NCI-H345 treated with DMSO at 0.1 percent for 48 hours (cell line): ENCODE data around the gene TIGD1.

Experiments
- DNase-seq: peaks from one replicate; lab custom pipeline; 2025; ENCODE audit not compliant: unreplicated experiment; lab: John Stamatoyannopoulos, UW

The TIGD1 gene

DNA sequence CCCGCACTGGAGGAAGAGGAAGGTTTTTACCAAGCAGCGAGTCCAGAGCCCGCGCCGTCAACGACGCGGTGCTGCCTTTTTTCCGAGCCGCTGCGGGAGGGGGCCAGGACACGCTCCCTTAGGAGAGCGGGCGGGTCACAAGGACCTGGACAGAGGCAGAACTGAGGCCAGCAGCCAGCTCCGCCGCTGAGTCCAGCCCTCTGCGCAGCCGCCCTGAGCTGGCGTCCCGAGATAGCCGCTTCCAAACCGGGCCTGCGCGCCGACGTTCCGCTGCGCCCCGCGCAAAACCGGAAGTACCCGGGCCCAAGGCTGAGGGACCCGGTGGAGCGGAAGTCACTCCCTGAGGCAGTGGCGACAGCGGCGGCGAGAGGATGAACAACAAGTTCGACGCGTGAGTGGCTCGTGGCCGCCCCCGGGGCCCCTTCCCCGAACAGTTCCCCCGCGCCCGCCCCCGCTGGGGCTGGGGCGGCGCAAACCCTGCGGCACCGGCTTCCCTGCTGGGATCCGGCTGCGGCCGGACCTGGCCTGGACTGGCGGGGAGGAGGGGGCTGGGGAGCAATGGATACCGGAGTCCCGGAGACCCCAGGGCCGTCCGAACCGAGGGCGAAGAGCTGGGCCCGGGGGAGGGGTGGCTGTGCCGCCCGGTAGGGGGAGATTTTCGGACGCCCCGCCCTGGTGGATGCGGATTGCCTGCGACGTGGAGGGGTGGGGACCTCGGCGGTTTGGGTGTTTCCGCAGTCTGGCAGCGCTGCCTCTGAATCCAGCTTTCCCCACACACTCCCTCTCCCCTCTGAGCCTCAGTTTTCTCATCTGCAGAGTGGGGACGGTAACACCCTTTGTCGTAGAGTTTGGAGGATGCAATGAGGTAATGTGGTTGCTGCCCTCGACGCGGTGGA is at the start of gene TIGD1, which contains the start of gene EIF4E2:
TSS of gene TIGD1 (minus strand) at position 204 of the 896 bp plus-strand sequence. CDS start 675 bp downstream, outside the sequence.
TSS of gene EIF4E2 (plus strand) at position 336 of the 896 bp plus-strand sequence. CDS start at position 372, 36 bp downstream.
- peak; percentile 80 for DNase-seq

DNA sequence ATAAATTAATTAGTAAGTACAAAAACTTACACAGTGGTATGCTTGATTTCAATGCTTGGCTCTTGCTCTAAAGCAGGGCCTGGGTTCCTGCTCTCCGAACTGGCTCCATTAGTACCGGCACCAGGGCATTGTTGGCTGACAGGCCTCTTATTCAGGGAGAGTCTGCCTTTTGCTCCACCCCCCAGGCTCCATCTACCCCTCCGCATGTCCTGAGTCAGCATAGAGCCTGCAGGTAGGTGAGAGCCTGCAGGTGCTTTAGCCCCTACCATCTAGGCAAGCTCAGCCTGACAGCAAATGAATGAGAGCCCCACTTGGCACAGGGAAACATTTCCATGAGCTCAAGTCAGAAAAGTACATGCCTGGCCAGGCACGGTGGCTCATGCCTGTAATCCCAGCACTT is 47.9 kb upstream of the TIGD1 start:
- no peak for DNase-seq

DNA sequence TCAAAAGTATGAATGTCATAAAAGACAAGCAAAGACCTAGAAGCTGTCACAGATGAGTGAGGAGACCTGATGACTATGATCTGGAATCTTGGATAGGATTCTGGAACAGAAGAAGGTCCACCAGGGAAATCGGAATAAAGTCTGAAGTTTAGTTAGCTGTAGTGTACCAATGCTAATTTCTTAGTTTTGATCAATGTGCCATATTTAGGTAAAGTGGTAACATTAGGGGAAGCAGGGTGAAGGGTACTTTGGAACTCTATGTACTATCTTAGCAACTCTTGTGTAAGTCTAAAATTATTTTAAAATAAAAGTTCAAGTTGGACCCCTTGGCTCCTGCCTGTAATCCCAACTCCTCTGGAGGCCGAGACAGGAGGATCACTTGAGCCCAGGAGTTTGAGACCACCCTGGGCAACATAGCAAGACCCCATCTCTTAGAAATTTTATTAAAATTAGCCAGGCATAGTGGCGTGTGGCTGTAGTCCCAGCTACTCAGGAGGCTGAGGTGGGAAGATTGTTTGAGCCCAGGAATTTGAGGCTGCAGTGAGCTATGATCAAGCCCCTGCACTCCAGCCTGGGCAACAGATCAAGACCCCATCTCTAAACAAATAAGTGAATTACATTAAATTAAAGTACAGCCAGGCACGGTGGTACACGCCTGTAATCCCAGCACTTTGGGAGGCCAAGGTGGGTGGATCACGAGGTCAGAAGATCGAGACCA is 47.2 kb upstream of the TIGD1 start:
- no peak for DNase-seq

DNA sequence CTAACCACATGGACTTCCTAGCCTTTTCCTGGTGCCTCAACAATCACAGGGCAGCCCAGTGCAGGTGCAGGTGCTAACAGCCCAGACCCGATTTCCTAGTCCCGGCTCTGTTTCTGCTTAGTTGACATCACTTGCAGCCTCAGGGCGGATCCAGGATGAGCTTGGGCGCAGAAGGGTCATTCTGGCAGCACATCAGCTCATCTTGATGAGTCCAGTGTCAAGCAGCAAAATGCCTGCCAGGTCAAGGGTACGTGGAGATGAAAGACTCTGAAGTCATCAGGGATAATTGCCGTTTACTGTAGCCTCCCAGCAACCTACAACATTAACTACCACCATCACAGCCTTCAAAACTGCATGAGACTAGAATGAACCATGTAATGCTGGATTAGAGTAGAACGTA is 43.6 kb upstream of the TIGD1 start:
- no peak for DNase-seq

DNA sequence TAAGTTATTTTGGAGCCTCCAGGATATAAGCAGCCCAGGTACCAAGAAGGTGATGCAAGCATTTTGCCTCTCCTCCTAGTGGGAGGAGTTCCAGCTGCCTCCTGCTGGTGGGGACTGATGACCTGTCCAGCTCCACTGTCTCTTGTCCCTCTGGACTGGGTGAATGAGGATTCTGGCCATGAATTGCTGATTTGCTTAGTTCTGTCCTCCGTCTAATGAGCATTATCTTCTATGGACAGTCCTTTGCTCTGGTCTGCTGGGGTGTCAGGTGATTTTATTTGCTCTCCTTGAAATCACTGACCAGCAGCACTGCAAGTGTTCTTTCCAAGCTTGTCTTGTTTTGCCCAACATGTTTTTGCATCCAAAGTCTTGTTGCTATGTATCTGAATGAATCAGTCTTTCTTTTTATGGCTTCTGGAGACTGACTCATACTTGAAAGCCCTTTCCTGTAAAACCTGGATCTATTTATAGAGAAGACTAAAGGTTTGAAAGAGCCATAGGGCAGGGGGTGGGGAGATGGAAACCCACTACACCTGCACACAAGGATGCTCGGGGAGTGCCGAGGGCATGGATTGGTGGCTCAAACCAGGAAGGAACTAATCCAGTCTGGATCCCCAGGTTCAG is 42.5 kb upstream of the TIGD1 start:
- DNase-seq: no peak

DNA sequence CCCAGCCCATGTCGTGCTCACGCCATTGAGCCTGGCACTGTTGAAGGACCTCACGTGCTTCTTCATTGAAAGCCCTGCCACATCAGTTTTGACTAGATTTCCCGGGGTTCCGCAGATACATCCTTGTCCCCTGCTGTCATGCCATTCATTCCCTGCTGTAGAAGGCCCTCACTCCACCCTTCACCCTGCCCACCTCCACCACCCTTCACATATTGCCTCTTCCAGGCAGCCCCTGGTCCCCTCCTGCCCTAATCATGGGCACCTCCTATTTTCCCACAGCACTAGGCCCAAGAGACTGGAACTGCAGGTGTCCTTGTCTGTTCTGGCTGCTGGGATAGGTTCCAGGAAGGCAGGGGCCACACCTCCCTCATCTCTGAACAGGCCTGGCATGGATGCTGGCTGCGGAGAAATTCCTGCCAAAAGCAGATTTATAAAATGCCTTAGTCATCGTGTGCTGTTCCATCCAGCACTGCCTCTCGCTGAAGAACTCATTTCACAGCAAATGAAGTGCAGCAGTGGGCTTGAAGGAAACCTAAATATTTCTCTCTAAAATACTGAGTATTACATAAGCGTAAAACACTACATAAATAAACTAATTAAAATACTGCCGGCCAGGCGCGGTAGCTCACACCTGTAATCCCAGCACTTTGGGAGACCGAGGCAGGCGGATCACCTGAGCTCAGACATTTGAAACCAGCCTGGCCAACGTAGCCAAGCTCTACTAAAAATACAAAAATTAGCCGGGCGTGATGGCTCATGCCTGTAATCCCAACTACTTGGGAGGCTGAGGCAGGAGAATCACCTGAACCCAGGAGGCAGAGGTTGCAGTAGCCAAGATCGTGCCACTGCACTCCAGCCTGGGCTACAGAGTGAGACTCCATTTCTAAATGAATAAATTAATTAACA is 38.6 kb upstream of the TIGD1 start:
- no peak for DNase-seq

DNA sequence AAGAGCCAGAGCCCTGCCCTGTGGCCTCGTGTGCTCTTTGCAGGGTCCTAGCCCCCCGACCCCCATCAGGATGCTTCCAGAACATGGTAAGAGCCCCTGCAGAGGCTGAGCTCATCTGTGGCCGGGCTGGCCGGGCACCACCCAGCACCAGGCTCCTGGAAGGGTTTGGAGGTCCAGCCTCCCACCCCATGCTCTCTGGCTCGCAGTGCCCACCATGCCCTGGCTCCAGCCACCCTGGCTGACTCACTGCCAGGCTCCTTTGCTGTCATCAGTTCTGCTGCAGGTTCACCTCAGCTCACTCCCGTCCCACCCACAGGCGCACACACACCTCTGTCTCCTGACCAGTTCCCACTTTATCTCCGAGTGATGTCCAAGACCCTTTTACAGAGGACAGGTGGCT is 37.7 kb upstream of the TIGD1 start:
- no peak for DNase-seq

DNA sequence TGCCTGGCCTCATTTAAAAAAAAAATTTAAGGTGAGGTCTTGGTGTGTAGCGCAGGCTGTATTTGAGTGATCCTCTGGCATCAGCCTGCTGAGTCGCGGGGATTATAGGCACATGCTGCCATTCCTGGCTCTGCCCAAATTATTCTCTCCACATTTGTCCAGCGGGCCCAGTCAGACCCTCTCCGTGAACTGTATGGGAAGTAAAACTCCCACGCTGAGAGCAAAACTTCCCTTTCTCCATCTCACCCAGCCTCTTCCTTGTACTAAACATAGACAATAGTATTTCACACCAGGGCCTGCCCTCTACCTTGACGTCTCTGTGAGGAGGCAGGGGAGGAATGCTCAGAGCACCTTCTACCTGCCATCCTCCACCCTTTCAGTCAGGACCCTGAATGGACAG is 37.2 kb upstream of the TIGD1 start:
- DNase-seq: no peak

DNA sequence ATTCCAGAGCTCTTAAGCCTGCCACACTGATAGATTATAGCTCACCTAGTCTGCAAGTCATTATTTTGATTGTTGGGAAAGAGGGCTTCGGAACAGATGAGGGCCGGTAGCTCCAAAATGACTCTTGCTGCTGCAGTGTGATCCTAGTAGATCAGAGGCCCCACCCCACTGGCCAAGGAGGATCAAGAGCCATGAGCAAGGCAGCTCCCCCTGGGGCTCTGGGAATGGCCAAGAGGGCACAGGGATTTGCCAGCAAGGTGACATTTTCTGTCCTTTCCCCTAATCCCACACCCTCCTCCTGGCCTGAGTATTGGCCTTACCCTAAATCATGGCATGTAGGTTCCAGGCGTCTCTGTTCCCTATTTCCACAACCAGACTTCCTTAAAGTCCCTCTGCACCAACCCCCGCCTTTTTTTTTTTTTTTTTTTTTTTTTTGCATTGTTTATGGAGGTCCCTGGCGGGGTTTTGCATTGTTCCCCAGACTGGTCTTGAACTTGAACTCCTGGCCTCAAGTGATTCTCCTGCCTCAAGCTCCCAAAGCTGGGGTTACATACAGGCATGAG is 36.7 kb upstream of the TIGD1 start:
- no peak for DNase-seq

DNA sequence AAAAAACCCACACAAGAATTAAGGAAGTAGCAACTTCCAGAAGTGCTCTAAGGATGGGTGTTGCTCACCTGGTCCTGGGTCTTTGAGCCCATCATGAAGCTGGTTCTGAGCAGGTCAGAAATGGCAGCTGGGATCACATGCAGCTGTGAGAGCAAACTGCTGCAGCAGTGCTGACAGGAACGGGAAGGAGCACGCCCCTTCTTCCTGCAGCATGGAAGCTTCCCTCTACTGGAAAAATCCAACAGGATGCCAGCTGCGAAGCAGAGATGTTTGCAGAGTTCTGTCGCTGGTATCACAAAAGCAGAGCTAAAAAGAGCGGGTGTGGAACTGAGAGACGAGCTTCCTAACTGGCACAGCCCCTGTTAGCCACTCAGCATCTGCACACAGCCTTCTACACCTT is 33.9 kb upstream of the TIGD1 start:
- DNase-seq: no peak

DNA sequence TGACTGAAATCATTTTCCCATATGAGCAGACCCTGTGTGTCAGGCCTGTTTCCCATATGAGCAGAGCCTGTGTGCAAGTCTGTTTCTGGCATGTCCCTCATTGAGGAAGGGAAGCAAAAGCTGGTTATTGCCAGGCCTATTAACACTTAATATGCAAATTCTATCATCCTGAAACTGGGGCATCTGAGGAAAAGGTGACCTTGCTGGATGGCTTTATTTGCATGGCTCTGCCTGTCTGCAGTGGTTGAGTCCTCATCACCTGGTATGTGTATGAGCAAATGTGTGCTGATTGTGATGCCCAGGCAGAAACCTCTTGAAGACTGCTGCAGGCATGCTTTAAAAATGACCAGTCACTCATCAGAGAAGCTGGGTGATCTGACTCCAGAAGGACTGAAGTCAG is 31.4 kb upstream of the TIGD1 start:
- no peak for DNase-seq

DNA sequence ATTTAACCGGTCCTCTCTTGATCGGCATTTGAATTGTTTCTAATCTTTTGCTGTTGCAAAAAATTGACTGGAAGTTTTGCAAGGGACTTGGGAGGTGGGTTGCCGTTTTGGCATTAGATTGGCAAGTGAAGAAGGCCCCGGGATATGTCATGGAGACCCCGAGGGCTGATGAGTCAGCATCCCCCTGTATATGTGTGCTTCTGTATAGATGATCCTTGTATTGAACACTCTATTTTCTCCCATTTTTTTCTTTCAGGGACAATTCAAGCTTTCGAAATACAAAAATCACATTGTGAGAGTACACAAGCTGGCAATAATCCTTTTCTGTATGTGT is 30.3 kb upstream of the TIGD1 start:
- DNase-seq: no peak

DNA sequence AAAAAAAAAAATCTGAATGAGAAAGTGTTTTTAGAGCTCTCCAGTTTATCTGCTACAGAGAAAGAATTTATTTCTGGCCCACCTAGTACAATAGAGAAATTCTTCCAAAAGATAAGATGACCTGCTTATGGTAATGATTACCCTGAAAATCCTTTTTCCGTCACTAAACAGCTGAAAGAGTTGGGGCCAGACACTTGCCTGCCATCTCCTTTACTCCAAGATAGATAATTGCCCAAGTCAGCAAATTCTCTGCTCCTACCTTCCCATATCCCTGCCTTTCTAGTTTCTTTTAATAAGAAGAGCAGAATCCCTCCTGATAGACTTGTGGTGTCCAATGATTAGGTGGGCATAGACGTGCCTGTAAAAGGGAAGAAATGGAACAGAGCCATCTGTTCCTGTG is 28.3 kb upstream of the TIGD1 start:
- DNase-seq: no peak

DNA sequence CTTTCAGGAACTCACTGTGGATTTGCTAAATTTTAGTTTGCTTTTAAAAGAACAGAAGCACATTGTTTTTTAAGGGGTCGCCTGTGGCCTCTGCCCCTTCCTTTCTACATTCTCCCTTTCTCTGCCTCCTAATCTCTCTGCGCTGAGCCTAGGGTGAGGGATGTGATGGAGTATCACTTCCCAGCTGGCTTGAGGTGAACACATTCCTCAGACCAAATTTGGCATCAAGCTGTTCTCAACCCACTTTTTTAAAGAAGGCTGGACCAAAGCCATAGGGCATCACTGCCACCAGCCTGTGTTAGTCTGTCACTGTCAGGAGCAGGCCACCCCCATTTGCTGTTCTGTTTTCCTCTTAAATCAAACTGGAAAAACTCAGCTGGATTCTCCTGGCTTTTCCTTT is 27.5 kb upstream of the TIGD1 start:
- DNase-seq: no peak

DNA sequence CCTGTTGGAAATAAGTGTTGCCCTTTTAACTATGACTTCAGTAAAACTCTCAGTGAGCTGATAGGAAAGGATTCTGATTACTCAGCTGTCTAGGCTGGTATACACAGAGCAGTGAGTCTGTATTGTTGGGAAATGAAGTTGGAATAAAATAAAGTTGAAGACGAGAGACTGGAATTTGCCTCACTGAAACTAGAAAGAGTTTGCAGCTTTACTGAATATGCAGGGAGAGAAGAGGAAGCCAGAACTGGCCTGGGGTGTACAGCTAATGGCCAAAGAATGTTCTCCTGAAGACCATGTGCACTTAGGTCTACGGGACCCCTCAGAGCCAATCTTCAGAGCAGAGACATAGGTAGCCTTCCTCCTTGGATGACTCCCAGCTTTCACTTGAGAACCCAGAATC is 26.6 kb upstream of the TIGD1 start:
- no peak for DNase-seq

DNA sequence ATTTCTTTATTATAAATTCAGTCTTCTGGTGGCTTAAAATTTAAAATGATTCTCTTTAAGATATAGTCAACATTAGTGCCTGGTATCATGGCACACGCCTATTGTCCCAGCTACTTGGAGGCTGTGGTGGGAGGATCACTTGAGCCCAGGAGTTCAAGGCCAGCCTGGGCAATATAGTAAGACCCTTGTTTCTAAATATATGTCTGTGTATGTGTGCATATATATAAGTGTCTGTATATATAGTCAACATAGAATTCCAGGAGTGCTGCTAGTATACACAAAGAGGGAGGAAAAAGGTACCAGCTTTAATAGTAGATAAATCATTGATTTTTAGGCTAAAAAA is 25.0 kb upstream of the TIGD1 start:
- no peak for DNase-seq

DNA sequence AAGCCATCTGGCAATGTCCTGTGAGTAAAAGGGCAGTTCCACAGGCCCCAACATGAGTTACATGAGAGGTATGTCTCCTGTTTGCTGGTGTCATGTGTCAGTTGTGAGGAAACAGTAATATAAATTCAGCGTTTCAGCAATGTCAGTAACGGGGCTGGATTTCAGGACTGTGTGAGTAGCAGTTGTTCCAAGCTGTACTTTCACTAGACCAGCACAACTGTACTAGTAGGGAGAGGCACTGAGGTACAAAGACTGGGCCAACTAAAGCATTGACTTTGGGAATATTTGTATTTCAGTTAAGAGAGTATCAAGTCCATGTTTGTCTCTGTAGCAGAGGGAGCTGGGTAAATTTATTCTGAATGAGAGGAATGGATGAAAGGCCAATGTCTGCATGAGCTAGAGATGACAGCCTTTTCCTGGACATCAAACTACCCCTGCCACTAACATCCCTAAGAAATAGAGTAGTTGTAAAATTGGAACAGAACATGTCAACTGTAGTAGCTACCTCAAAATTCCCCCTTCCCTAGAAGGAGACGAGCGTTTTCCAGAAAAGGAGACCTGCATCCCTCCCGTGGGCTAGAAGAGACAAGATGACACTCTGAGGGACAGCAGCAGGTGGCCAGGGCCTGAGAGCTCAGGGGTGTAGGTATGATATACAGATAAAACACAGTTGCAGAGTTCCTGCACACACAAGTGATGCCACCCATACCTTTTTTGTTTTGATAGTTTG is 24.5 kb upstream of the TIGD1 start:
- DNase-seq: no peak

DNA sequence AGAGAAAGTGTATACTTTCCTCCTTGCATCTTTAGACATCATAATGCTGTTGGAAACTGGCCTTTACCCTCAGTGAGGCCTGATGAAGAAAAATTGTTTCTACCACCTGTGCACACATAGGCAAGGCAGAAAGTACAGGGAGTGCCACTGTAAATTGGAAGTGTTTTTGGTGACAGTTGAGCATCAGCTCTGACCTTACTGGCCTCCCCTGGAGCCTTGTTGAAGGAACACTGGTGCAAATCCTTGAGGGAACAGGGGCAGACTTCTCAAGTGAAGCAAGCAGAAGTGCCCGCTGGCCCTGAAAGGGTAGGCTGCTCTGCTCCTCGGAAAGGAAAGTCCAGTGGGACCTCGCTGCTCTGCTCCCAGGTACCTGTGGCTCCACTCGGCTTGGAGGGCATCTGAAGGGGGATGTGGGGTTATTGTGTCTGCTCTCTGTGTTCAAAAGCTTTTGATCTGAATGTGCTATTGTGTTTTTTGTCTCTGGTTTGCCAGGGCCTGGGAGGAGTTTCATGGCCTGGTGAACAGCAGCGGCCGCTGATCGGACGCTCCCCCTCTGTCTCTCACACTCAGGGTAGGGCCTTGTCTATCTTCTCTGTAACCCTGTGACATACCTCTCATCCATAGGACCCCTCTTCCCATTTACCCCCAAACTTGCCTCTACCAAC is 23.5 kb upstream of the TIGD1 start:
- no peak for DNase-seq

DNA sequence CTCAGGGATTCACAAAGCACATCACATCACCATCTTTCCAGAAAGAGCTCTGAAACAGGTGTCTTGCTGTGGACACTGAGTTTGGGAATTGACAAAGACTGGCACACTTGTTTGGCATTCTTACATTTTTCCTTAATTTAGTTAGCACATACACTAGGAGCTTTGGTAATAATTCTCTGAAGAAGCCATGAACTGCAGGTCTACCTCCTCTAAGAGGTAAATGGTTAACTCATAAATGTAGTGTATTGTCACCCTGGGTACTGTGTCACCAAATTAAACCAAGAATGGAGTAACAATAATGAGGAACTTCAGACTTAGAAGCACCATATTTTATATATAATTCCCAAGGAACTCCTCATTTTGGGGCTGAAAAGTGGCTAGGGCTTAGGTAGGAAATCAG is 22.7 kb upstream of the TIGD1 start:
- DNase-seq: no peak
